Activated gamma-delta T cell treated with anti-CD3 and anti-CD28 coated beads, Interleukin-2, amount 50 U/mL, for 16 hours (primary cell): ENCODE data around the gene ZBTB17.
"Not testable (repeated sequence)": the region's sequence is repeated elsewhere in the genome, so short reads cannot be mapped to it uniquely, and the experiment has no call there.

Source experiments
- DNase-seq: peaks from one replicate; pipeline ENCODE4 v3.0.0-alpha.2; 2020; ENCODE audit warnings: low read depth

ZBTB17 gene

DNA sequence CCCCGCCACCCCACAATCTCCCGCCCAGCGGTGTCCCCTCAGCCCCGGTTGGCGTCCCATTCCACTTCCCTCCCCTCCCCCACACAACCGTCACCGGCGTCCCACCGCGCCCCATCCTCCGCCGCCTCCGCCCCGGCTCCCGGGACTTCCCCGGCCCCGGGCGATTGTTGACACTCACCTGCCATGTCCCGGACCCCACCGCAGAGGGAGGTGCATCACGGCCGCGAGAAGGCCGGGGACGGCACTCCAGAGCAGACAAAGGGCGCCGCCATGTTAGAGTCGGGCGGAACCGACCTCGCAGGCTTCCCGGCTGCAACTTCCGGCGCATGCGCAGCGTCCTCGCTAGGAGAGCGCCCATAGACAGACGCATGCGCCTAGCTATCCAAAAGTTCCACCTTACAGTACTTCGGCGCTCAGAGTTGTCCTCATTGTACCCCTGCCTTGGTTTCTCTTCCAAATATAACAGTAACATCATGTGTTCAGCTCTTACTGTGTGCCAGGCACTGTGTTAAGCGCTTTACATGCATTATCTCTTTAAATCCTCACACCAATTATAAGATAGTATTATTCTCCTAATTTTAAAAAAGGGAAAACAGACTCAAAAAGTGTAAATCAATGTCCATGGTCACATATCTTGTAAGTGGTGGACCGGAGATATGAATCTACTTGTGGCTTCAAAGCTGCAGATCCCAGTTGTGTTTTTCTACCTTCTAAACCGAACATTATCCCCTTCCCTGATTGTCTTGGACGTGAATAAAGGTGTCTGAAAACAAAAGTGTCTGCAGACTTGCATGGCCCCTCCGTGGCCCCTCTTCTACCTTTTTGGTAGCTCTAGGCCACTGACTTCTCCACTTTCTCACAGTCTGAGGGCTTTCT lies at the start of gene ZBTB17:
Gene ZBTB17 (minus strand): TSS at position 297 of the 876 bp plus-strand sequence. CDS start 27,606 bp downstream, outside the sequence.
- DNase-seq: peak; percentile 93

DNA sequence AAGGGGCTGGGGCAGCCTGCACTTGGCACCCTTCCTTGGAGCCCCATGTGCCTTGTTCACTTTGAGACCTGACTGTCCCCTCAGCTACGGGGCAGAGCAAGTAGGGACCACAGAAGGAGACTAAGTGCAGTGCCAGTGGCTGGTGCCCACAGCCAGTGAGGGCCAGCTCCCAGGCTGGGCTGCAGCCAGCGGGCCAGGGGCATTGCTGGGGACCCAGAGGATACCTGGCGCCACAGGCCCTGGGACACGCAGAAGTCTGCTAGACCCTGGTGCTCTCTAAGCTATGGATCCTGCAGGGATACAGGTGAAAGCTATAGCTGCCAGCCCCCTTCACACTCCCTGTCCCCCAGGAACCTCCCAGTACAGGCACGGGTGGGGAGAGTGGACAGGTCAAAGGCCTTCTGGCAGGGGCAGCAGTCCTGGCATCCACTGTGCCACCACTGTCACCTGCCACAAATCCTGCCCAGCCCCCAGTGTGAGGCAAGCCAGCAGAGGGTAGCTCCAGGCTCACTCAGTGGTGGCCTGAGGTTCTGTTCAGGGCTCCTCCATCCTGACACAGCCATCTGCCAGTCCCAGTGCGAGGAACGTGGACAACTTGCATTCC lies 47.3 kb upstream of the ZBTB17 start:
- no peak for DNase-seq

DNA sequence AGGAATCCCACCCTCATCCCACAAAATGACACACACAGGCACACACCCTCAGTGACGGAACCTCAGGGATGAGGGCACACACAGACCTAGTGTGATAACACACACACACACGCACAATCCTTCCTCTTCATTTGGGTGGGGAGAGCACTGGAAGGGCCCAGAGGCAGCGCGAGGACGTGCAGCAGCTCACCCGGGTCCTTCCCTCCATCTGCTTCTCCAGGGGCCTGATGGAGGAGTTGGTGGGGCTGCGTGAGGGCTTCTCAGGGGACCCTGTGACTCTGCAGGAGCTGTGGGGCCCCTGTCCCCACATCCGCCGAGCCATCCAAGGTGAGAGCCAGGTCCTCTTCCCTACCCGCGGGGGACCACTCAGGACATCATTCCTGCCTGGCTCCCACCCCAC lies 46.5 kb upstream of the ZBTB17 start:
- DNase-seq: no peak

- no peak for DNase-seq
These were observed 45.8 kb upstream of the ZBTB17 start, which contains the start of gene CLCNKA for GRCh38 chr1:16021681-16022080. Gene CLCNKA, plus strand, starts transcription at chr1:16022036. Its CDS starts 584 bp downstream, at chr1:16022620.

- not testable (repeated sequence) for DNase-seq
These were observed 45.0 kb upstream of the ZBTB17 start for GRCh38 chr1:16020878-16021277.

GRCh38 chr1:16020325-16020724 lies 44.4 kb upstream of the ZBTB17 start:
- no peak for DNase-seq

- no peak for DNase-seq
These were observed 43.9 kb upstream of the ZBTB17 start for GRCh38 chr1:16019644-16020277.

DNA sequence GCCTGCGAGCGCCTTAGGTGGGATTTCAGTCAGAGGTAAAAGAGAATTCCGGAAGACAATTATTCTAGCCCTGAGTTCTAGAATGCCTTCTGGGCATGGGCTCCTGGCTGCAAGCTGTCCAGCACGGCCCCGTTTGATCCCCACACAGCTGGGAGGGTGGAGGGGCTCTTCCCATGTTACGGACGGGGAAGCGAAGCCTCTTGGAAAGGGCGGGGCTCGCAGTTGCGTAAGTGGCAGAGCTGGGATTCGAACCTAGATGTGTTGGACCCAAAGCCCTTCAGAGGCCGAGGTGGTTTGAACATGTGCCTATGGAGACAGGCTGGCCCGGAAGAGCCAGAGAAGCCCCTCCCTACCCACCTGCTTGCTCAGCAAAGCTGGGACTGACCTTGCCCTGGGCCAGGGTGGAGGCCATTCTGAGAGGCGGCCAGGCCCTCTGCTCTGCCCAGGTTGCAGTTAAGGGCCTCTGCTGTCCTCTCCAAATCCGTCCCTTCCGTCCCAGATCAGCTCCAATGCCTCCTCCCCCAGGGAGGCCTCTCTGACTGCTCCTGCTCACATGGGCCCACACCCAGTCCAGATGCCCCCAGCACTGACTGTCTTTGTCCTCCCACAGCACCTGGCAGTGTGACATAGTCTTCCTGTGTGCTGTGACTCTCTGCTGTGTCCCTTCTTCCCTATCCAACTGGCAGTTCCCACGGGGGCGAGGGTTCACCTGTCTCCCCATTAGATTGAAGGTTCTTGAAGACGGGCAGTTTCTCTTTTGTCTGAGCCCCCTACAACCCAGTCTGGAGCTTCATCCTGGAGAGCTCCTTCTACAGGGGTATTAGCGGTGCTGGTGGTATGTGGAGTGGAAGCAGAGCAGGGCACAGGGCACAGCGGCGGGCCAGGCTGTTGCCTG lies 43.1 kb upstream of the ZBTB17 start:
- DNase-seq: no peak

DNA sequence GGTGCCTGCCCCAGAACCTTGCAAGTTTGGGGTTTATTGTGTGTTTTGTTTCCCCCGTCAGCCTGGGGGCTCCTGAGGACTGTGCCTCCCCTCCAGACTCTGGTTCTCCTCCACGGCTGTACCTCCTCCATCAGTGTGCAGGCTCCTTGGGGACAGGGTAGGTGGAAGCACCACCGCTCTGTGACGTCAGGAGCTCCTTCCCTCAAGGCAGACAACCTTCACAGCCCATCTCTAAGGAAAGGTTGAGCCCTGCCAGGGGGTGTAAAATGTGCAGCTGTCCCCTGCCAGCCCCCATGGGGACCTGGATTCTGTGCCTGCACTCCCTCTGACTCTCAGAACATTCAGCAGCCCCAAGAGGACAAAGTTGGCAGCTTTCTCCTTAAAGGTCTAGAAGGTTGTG lies 42.4 kb upstream of the ZBTB17 start:
- no peak for DNase-seq

GRCh38 chr1:16017461-16018303 lies 41.8 kb upstream of the ZBTB17 start, which contains the start of gene HSPB7:
Gene HSPB7, minus strand, starts transcription at chr1:16018043. Its CDS starts 80 bp downstream, at chr1:16017963.
- DNase-seq: no peak

- no peak for DNase-seq
These were observed 41.2 kb upstream of the ZBTB17 start for GRCh38 chr1:16017076-16017460.

GRCh38 chr1:16015960-16016901 lies 40.3 kb upstream of the ZBTB17 start:
- no peak for DNase-seq

DNA sequence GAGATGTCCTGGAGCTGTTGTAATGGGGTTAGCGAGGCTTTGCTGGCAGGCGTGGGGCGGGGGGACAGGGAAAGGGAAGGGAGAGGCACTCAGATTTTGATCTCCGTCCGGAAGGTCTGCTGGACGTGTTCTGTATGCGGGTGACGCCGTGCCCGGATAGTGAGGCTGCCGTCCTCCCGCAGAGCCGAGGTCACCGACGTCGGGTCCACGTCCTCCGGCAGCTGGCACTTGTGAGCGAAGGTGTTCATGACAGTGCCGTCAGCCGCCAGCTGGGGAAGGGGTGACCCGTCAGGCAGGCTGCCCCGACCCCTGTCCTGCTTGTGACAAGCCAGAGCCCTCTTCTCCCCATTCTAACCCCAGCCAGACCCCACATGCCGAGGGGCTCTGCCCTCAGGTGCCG lies 39.6 kb upstream of the ZBTB17 start:
- DNase-seq: no peak

DNA sequence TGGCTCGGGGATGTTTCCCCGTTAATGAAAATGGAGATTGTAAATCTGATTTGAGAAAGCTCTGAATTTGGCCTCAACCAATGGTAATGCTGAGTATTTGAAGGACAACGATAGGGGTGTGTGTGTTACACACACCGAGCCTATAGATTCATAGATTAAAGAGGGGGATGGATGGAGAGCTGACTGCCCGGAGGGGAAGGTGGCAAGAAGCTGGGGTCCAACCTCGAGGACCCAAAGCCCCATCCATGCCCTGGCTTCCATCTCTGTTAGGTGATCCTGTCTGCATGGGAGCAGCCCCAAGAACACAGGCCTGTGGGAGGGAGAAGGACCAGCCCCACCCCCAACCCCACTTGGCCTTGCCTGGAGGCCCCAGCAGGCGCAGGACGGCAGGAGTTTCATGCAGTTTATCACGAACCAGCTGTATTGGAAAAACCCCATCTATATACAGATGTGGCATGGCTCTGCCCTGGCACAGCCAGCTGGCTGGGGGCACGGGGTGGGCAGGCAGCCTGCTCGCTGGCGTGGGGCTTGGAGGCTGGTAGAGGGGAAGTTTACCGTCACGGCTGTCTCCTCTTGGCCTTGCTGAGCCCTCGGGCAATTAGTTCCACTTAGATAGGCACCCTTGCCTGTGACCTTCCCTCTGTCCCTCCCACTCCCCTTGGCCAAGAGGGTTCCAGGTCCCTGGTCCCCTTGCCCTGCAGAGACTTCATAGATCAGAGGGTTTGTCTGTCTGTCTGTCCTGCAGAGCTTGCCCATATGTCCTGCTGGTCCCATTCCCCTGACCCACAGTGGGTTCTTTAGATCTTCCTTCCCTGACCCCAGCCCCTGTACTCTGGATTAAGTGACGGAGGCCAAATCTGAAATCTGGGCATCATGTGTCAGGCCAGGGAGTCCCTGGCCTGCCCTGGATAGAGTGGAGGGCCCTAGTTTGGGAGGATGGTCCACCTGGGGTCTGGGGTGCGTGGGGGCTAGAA lies 38.9 kb upstream of the ZBTB17 start:
- no peak for DNase-seq

DNA sequence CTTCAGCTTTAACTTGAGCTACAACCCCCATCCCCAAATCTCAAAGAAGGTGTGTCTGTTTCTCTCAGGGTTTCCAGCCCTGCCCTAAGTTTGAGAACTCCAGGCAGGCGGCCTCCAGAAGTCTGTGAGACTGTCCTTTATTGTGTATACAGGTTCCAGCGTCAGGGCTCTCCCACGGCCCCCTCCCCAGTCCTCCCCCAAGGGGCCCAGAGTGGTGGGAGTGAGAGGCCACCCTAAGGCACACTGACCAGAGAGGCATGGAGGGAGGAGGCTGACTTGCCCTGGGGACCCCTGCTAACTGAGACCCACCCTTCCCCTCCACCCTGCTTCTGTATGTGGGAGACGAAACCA lies 38.0 kb upstream of the ZBTB17 start:
- DNase-seq: no peak

- peak; percentile 38 for DNase-seq
These were observed 37.5 kb upstream of the ZBTB17 start for GRCh38 chr1:16013220-16013907.

DNA sequence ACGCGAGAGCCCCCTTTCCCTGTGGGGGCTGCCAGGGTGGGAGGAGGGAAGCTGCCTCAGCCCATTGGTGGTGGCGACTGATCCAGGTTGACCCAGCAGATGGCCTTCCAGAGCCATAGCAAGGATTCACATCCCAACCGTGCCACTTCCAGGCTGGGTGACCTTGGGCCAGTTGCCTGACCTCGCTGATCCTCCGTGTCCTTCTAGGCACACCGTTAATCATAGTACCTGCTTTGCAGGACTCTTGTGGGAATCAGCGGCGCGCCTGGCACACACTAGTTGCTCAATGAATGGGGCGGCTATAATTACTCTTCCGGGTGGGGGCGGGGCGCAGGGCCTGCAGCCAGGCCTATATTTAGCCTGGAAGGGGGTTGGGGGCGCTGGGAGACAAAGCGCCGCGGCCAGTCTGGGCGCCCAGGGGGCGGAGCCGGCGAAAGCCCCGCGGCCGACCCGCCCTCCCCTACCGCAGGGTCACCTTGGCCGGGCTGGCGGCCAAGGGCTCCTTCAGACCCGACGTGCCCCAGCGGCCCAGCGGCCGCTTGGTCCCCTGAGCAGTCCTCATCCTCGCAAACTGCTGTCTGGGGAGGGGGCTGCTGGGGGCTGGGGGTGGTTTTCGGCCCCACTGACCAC lies 36.8 kb upstream of the ZBTB17 start:
- DNase-seq: no peak
